ENCODE results near the gene PLCXD1.
"Not testable (repeated sequence)": the region's sequence is repeated elsewhere in the genome, so short reads cannot be mapped to it uniquely, and the experiment has no call there.

DNA sequence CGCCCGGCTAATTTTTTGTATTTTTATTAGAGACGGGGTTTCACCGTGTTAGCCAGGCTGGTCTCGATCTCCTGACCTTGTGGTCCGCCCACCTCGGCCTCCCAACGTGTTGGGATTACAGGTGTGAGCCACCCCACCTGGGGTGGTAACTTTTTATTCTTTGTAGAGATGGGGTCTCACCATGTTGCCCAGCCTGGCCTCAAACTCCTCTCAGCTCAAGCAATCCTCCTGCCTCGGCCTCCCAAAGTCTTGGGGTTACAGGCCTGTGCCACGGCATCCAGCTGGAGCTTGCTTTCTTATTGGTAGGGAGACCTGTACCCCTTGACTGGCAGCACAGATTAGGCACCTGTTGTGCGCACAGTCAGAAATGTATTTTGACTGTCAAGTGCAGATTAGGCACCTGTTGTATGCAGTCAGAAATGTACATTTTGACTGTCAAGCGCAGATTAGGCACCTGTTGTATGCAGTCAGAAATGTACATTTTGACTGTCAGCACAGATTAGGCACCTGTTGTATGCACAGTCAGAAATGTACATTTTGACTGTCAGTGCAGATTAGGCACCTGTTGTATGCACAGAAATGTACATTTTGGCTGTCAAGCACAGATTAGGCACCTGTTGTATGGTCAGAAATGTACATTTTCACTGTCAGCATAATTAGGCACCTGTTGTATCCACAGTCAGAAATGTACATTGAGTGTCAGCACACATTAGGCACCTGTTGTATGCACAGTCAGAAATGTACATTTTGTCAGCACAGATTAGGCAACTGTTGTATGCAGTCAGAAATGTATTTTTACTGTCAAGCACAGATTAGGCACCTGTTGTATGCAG lies 24.8 kb downstream of the PLCXD1 start:
- TF ChIP-seq SNAI2 (CRISPR knock-in tag; IDR thresholded peaks at IDR 0.05); ARNTL (CRISPR knock-in tag; IDR thresholded peaks at IDR 0.05; ENCODE audit: borderline replicate concordance, low read depth); ZC3H10 (CRISPR knock-in tag; IDR thresholded peaks at IDR 0.05); PPARA (CRISPR knock-in tag; IDR thresholded peaks at IDR 0.05; ENCODE audit: borderline replicate concordance); CREB5 (CRISPR knock-in tag; IDR thresholded peaks at IDR 0.05; ENCODE audit: low read depth); TOX (CRISPR knock-in tag; IDR thresholded peaks at IDR 0.05; ENCODE audit: borderline replicate concordance): not testable (repeated sequence)
